GM19452 (cell line): ENCODE data around the gene ABCC1.
"Not testable (repeated sequence)": the region's sequence is repeated elsewhere in the genome, so short reads cannot be mapped to it uniquely, and the experiment has no call there.

Experiments
- ATAC-seq: cut with Tn5 transposase; IDR thresholded peaks from one replicate; pipeline ENCODE4 v1.9.1; 2021; ENCODE audit not compliant: unreplicated experiment

The ABCC1 gene

GRCh38 chr16:15966836-15967546, 17.6 kb downstream of the ABCC1 start:
- ATAC-seq: no peak

GRCh38 chr16:15967655-15968315, 18.4 kb downstream of the ABCC1 start:
- no peak for ATAC-seq

DNA sequence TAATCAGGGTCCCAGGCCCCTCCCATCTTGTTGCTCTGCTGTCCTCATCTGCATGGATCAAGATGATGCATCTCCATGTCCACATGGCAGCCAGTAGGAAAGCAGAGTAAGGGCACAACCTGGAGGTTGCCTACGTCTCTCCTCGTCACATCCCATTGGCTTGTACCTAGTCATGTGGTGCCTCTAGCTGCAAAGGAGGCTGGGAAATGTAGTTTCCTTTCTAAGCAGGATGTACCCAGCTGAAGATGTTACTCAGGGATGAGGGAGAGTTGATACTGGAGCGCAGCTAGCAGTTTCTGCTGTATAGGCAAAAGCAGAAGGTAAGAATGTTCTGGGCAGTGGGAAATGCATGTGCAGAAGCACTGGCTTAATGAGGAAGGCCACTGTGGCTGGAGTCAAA, 20.8 kb downstream of the ABCC1 start:
- ATAC-seq: no peak

GRCh38 chr16:15970743-15971439, 21.5 kb downstream of the ABCC1 start:
- no peak for ATAC-seq

DNA sequence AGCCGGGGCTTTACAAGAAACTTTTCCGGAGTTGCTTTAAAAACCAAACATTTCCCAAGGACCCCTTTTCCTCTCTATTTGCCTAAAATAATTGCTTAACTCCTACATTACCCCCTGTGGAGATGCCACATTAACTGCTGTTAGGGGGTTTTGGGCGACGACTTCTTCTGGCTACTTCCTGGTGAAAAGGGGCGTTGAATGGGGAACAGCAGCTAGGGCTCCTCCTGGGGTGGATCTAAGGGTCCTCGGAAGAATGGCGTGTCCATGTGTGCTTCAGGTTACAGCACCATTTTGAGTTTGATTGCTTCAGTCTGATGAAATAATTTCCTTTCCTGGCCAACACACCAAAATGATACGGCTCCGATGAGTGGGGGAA, 22.0 kb downstream of the ABCC1 start:
- no peak for ATAC-seq

- ATAC-seq: no peak
Measured at GRCh38 chr16:15972046-15972868, 22.8 kb downstream of the ABCC1 start.

- no peak for ATAC-seq
Measured at GRCh38 chr16:15973421-15973820, 24.0 kb downstream of the ABCC1 start.

GRCh38 chr16:15974057-15974456, 24.6 kb downstream of the ABCC1 start:
- no peak for ATAC-seq

- ATAC-seq: no peak
Measured at GRCh38 chr16:15975172-15975571, 25.8 kb downstream of the ABCC1 start.

DNA sequence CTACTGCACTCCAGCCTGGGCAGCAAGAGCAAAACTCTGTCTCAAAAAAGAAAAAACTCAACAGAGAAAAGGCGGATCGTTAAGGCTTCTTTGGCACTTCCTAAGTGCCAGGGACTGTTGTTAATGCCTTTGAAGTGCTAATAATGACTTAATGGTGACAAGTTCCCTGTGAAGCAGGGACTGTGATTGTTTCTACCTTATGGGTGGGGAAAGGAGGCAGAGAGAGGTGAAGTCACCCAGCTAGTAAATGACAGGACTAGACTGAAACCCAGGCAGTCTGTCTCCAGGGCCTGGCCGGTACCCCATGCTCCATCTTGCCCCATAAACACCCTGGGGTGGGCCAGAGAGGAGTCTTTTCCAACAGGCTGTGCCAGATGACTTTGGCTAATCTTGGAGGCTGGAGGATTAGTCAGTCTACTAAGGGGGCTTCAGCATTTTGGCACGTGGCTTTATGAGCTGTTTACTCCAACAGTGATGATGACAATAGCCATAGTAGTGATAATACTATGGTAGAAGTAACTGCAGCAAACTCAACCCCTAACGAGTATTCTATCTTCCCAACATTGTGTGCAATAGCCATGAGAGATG, 26.9 kb downstream of the ABCC1 start:
- ATAC-seq: no peak

- ATAC-seq: no peak
Measured at GRCh38 chr16:15976929-15977637, 27.7 kb downstream of the ABCC1 start.

GRCh38 chr16:15979801-15980200, 30.4 kb downstream of the ABCC1 start:
- no peak for ATAC-seq

- no peak for ATAC-seq
Measured at GRCh38 chr16:15980329-15980728, 30.9 kb downstream of the ABCC1 start.

DNA sequence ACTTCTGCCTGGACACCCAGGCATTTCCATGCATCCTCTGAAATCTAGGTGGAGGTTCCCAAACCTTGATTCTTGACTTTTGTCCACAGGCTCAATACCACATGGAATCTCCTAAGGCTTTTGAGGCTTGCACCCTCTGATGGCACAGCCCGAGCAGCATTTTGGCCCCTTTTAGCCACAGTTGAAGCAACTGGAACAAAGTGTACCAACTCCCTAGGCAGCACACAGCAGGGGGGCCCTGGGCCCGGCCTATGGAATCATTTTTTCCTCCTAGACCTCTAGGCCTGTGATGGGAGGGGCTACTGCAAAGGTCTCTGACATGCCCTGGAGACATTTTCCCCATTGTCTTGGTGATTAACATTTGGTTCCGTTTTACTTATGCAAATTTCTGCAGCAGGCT, 32.0 kb downstream of the ABCC1 start:
- ATAC-seq: no peak

GRCh38 chr16:15982194-15982915, 32.9 kb downstream of the ABCC1 start:
- not testable (repeated sequence) for ATAC-seq

DNA sequence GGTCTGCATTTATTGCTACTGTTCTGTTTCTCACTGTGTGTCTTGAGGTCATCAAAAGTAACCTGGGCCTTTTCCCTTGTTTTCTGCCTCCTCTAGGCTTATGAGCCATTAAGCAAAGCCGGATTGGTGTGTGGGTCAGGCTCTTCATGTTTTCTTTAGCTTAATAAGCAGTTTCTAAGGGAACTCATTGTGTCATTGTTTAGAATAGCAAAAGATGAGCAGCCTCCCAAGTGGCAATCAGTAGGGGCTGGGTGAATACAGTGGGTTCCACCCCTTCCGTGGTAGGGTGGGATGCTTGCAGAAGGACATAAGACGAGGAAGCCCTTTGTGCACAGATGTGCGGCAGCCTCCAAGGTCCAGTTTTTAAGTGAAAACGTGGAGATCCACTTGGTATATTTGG, 34.5 kb downstream of the ABCC1 start:
- ATAC-seq: no peak

GRCh38 chr16:15985144-15985543, 35.7 kb downstream of the ABCC1 start:
- ATAC-seq: no peak

DNA sequence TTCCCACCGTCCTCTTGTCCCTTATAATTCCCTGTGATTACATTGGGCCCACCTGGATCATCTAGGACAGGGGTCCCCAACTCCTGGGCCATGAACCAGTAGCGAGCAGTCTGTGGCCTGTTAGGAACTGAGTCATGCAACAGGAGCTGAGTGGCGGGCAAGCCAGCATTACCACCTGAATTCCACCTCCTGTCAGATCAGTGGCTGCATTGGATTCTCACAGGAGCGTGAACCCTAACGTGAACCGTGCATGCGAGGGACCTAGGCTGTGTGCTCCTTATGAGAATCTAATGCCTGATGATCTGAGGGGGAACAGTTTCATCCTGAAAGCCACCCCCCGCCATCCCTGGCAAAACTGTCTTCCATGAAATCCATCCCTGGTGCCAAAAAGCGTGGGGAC, 36.8 kb downstream of the ABCC1 start:
- no peak for ATAC-seq

- no peak for ATAC-seq
Measured at GRCh38 chr16:15988268-15989013, 39.0 kb downstream of the ABCC1 start.
